Loucy (cell line): Measurements from ENCODE around the gene CCT3.

ENCODE experiments used
- H2AFZ ChIP-seq: fragments of 200-600 bp; sonication (generic); 2 replicates; pipeline ENCODE4 v1.6.0; 2016; ENCODE audit warnings: antibody characterized with exemption, mild to moderate bottlenecking, low read length, moderate library complexity
- H3F3A ChIP-seq: fragments of 200-600 bp; 2 replicates; pipeline ENCODE4 v1.6.0; 2016; ENCODE audit warnings: antibody characterized with exemption, low read depth, mild to moderate bottlenecking
- H3K27me3 ChIP-seq: fragments of 200-600 bp; sonication (generic); 2 replicates; pipeline ENCODE4 v1.6.1; 2014; ENCODE audit warnings: low read length, mild to moderate bottlenecking; ENCODE audit not compliant: insufficient read depth, poor library complexity, severe bottlenecking
- H3K36me3 ChIP-seq: fragments of 200-600 bp; sonication (generic); 2 replicates; pipeline ENCODE4 v1.6.1; 2016; ENCODE audit warnings: low read length; ENCODE audit not compliant: insufficient read depth
- H3K4me1 ChIP-seq: fragments of 200-600 bp; sonication (generic); 2 replicates; pipeline ENCODE4 v1.5.1; 2014; ENCODE audit warnings: low read length, mild to moderate bottlenecking; ENCODE audit not compliant: insufficient read depth, poor library complexity, severe bottlenecking
- H3K4me2 ChIP-seq: fragments of 200-600 bp; sonication (generic); 2 replicates; pipeline ENCODE4 v1.6.0; 2014; ENCODE audit warnings: antibody characterized with exemption, low read length, low read depth, mild to moderate bottlenecking; ENCODE audit not compliant: poor library complexity, severe bottlenecking
- H3K4me3 ChIP-seq: fragments of 200-600 bp; sonication (generic); 2 replicates; pipeline ENCODE4 v1.5.1; 2014; ENCODE audit warnings: low read length, mild to moderate bottlenecking, mixed read lengths; ENCODE audit not compliant: poor library complexity, severe bottlenecking
- H3K79me2 ChIP-seq: fragments of 200-600 bp; sonication (generic); 2 replicates; pipeline ENCODE4 v1.6.1; 2014; ENCODE audit warnings: low read length; ENCODE audit not compliant: insufficient read depth
- H3K9ac ChIP-seq: fragments of 200-600 bp; sonication (generic); 2 replicates; pipeline ENCODE4 v1.6.0; 2014; ENCODE audit warnings: mild to moderate bottlenecking, low read depth, low read length, moderate library complexity; ENCODE audit not compliant: poor library complexity, severe bottlenecking
- H3K9me2 ChIP-seq: fragments of 200-600 bp; sonication (generic); replicated peaks from 2 replicates; pipeline ENCODE4 v1.6.1; 2016; ENCODE audit warnings: low read depth, low read length, mixed read lengths
- H3K9me3 ChIP-seq: fragments of 200-600 bp; sonication (generic); 2 replicates; pipeline ENCODE4 v1.6.1; 2014; ENCODE audit warnings: mild to moderate bottlenecking, antibody characterized with exemption, low read length, low read depth; ENCODE audit not compliant: insufficient read depth
- H4K20me1 ChIP-seq: fragments of 200-600 bp; sonication (generic); 2 replicates; pipeline ENCODE4 v1.6.0; 2014; ENCODE audit warnings: antibody characterized with exemption, low read length, mild to moderate bottlenecking; ENCODE audit not compliant: insufficient read depth, poor library complexity, severe bottlenecking
- CTCF ChIP-seq: fragments of 200-600 bp; sonication (generic); conservative IDR thresholded peaks from 2 replicates; pipeline ENCODE4 v1.5.1; 2014; ENCODE audit warnings: mild to moderate bottlenecking, antibody characterized with exemption, low read length
- EZH2phosphoT487 ChIP-seq: fragments of 200-600 bp; IDR thresholded peaks from 2 replicates; pipeline ENCODE4 v1.6.1; 2018; ENCODE audit warnings: antibody characterized with exemption, mild to moderate bottlenecking, moderate library complexity, borderline replicate concordance

CCT3 gene

GRCh38 chr1:156384007-156384406 lies 45.9 kb upstream of the CCT3 start:
- no peaks in the 10 kb centered on the region for H3F3A ChIP-seq
- peak overlapping the region; percentile 70; the same call in 1 of the 2 replicates for H2AFZ ChIP-seq
- no peak overlapping the region for H3K4me2 ChIP-seq
- H3K79me2 ChIP-seq: no peaks in the 10 kb centered on the region
- H3K9me3 ChIP-seq: no peaks in the 10 kb centered on the region
- peaks cover 13% of the 10 kb centered on the region for H3K4me1 ChIP-seq
- no peak overlapping the region for H3K4me3 ChIP-seq
- H3K36me3 ChIP-seq: no peaks in the 10 kb centered on the region
- no peaks in the 10 kb centered on the region for H4K20me1 ChIP-seq
- H3K27me3 ChIP-seq: no peaks in the 10 kb centered on the region
- TF ChIP-seq EZH2phosphoT487 (no peak), CTCF (no peak)
- no peak overlapping the region for H3K9ac ChIP-seq
- no peaks in the 10 kb centered on the region for H3K9me2 ChIP-seq

GRCh38 chr1:156383023-156383422 lies 44.9 kb upstream of the CCT3 start:
- Histone ChIP-seq H3K9me3 (no peaks in the 10 kb centered on the region), H3K79me2 (no peaks in the 10 kb centered on the region), H2AFZ (no peak overlapping the region), H3F3A (no peaks in the 10 kb centered on the region), H3K4me2 (no peak overlapping the region), H4K20me1 (no peaks in the 10 kb centered on the region), H3K9me2 (no peaks in the 10 kb centered on the region), H3K36me3 (no peaks in the 10 kb centered on the region), H3K4me1 (peaks cover 13% of the 10 kb centered on the region), H3K9ac (no peak overlapping the region), H3K4me3 (no peak overlapping the region), H3K27me3 (no peaks in the 10 kb centered on the region)
- TF ChIP-seq EZH2phosphoT487 (no peak), CTCF (peak; percentile 91)

GRCh38 chr1:156382561-156382960 lies 44.5 kb upstream of the CCT3 start:
- Histone ChIP-seq H3K9me3 (no peaks in the 10 kb centered on the region), H3K4me2 (no peak overlapping the region), H3K36me3 (no peaks in the 10 kb centered on the region), H2AFZ (no peak overlapping the region), H3K79me2 (no peaks in the 10 kb centered on the region), H3K4me3 (no peak overlapping the region), H3K9ac (no peak overlapping the region), H3K27me3 (no peaks in the 10 kb centered on the region), H4K20me1 (no peaks in the 10 kb centered on the region), H3K9me2 (no peaks in the 10 kb centered on the region), H3K4me1 (peaks cover 13% of the 10 kb centered on the region), H3F3A (no peaks in the 10 kb centered on the region)
- TF ChIP-seq CTCF (no peak), EZH2phosphoT487 (no peak)
